GM12872 (cell line): Measurements from ENCODE around the gene CEACAM1.

ENCODE experiments used
- TF ChIP-seq, protein P1 (sequence below): IDR thresholded peaks from 3 replicates; pipeline ENCODE4 v1.5.1; 2011; ENCODE audit warnings: low read depth, mild to moderate bottlenecking, low read length, moderate library complexity; ENCODE audit not compliant: insufficient read depth

CEACAM1 gene

DNA sequence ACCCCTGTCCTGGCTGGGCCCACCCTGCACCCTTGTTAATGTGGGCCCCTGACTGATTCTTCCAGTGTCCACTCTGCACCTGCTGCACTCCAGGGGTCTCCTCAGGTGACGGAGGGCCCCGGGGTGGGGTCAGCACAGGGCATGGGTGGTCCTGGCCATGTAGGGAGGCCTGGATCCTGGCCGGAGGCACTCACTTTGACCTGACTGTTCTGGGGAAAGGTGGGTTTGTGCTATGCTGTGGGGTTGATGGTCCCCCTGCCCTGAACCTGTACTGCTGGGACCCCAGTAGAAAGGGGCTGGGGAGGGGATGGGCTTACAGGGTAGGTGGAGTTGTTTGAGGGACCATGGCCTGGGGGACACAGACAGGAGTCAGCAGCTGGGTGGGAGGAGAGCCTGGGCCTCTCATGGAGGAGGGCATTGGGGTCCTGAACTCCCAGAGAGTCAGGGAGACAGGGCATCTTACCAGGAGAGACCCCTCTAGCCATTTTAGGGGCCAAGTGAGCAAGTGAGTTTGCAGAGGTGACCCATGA is 25.8 kb upstream of the CEACAM1 start:
- TF ChIP-seq, protein P1, sequence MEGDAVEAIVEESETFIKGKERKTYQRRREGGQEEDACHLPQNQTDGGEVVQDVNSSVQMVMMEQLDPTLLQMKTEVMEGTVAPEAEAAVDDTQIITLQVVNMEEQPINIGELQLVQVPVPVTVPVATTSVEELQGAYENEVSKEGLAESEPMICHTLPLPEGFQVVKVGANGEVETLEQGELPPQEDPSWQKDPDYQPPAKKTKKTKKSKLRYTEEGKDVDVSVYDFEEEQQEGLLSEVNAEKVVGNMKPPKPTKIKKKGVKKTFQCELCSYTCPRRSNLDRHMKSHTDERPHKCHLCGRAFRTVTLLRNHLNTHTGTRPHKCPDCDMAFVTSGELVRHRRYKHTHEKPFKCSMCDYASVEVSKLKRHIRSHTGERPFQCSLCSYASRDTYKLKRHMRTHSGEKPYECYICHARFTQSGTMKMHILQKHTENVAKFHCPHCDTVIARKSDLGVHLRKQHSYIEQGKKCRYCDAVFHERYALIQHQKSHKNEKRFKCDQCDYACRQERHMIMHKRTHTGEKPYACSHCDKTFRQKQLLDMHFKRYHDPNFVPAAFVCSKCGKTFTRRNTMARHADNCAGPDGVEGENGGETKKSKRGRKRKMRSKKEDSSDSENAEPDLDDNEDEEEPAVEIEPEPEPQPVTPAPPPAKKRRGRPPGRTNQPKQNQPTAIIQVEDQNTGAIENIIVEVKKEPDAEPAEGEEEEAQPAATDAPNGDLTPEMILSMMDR = no peak

DNA sequence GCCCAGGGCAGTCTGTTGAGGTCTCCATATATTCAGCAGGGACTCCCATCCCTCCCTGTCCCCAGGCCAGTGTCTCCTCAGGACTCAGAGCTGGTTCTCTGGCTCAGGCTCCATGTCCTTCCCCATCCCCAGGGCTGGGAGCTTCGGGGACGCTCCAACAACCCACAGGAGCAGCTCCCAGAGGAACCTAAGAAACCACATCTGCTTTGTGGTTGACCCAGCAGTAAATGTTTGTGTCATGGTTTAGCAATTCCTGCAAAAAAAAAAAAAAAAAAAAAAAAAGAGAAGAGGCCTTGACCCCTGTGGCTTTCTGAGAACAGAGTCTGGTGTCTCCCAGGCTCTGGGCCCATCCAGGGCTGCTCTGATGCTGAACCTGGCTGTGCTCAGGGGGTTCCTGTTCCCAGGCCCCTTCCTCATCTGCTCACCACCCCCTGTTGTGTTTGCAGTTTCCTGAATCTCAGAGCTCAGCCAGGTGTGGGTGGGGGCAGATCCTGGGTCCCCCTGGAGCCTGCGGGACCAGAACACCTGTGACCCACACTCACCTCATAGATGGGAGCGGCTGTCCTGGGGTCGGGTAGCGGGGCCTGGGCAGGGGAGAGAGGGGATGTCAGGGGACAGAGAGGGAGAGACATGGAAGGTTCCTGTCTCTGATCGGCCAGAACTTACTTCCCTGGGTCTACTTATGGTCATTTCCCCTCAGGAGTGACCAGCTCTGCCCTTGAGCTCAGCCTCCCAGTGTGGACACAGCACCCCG is 25.2 kb upstream of the CEACAM1 start:
- TF ChIP-seq, protein P1 = no peak

- TF ChIP-seq, protein P1 = no peak
These were observed 24.1 kb upstream of the CEACAM1 start for GRCh38 chr19:42552086-42553065.

- TF ChIP-seq, protein P1 = no peak
These were observed 20.3 kb upstream of the CEACAM1 start for GRCh38 chr19:42548552-42548951.

DNA sequence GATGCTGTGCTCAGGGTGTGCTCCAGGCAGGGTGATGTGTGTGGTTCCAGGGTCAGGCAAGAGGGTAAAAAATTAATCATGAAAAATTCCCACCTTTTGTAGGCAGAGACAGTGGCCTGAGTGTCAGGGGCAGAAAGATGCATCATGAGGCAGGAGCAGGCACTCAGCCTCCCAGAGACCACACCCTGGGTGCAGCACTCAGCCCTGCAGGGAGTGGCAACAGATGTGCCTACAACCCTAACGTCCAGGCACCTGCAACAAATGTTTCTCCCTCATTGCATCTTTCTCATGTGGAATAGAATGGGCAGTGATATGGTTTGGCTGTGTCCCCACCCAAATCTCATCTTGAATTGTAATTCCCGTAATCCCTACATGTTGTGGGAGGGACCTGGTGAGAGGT is 19.6 kb upstream of the CEACAM1 start:
- TF ChIP-seq, protein P1 = no peak

DNA sequence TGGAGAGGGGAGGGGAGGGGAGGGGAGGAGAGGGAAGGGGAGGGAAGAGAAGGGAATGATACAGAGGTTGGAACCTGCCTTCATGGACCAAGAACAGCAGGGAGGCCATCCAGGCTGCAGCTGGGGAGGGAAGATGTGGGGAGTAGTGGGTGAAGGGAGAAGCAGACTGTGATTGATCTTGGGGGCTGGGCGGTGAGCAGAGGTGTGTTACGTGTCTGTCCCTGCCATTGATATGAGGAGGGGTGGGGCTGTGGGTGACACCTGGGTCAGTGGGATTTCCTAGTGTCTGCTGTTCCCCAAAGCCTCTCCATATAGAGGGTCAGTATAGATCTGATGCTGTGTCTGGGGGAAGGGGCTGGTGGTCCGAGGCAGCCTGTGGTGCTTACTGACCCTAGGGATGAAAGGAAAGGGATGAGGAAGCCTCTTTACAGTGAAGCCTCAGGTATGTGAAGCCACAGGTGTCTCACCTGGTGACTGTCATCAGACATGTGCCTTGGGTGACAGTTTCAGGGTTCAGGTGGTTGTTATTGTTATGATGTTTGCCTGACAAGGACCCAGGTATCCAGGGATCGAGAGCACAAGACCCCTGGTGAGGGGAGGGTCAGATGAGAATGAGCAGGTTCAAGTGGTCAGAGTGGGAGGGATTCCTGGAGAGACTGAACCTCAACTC is 18.7 kb upstream of the CEACAM1 start:
- TF ChIP-seq, protein P1 = no peak
